Suppressor macrophage treated with lipopolysaccharide for 1 hour (primary cell): ENCODE results near the gene SZRD1.

ENCODE experiments used
- DNase-seq, 3 donors: peaks; one replicate each; pipeline ENCODE4 v3.0.0-alpha.2; 2020 to 2022

The SZRD1 gene

DNA sequence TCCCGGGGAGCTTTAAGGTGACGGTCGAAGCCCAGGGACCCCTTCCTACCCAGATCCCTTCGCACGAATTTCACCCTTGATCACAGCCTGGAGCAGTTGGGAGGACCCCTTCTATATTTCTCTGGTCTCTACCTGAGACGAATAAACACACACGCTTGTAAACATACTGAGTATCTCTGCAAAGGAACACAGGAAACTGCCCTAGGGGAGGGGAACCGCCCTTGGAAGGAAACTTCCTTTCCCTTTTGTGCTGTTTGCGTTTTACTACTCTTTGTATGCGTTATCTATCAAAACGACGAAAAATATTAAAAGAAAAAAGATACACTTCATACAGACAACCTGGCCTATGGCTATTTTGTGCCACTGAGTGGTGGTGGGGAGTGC lies 74.2 kb downstream of the SZRD1 start:
- DNase-seq = peak in 1 of 3 donors; percentile 62

GRCh38 chr1:16442265-16442664 lies 75.2 kb downstream of the SZRD1 start:
- peak; percentile 58 to 74 (median 68) for DNase-seq

DNA sequence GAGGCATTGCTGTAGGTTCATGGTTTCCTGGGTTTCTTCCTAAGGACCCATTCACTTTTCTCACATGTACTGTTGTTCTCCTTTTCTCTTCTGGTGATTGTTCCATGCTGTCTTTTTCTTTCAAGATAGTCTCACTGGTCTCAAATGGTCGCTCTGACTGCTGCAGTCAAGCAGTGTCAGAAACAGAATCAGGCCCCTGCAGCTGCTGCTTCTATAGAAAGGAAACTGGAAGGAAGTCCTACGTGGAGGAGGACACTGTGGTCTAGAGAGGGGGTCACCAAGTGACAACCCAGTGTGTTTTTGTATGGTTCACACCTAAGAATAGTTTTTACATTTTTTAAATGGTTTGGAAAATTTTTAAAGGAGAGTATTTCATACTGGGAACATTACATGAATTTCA lies 75.9 kb downstream of the SZRD1 start:
- DNase-seq = peak in 2 of 3 donors; percentile 27 to 37

DNA sequence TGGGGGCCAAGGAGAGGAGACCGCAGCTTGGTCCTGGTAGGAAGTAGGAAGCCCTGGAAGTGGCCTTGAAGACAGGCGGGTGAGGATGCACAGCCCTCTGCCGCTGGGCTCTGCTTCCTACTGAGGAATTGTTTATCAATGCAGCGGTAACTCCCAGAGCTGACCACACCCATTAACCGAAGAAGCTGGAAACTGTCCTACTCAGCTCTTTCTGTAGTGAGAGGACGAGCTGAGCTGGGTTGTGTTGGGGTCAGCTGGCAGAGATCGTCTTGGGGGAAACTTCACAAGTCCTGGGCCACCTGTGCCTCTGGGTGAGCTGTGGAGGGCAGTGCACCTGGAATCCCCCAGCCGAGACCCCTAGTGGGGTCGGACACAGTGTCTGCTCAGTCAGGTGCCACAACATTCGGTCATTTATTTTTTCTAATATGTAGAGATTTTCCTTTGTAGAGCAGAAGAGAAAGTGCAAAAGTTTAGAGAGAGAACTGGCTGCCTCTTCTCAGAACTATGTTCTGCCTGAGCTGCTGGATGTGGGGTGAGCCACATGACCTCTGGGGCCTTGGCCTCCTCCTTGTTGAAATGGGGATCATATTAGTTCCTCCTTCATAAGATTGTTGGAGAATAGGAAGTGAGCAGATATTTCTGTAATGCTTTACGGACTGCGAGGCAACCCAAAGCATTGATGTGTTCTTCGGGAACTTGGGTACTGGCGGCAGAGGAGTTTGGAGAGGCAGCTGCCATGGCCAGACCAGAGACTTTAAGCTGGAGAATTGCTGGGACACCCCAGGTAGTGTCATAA lies 77.1 kb downstream of the SZRD1 start:
- DNase-seq = peak; percentile 73 to 82 (median 74)

DNA sequence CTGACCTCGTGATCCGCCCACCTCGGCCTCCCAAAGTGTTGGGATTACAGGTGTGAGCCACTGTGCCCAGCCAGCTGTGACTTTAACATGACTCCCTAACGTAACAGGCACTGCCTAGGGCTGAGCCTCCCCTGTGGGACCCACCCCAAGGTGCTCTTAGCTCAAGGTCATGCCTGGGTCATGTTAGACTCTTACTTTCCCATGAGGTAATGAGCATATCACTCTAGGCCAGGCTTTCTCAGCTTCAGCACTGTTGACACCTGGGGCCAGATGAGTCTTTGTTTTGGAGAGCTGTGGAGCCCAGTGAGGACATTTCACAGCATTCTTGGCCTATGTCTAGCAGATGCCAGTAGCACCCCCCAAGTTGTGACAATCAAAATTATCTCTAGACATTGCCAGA lies 78.0 kb downstream of the SZRD1 start:
- no peak for DNase-seq

DNA sequence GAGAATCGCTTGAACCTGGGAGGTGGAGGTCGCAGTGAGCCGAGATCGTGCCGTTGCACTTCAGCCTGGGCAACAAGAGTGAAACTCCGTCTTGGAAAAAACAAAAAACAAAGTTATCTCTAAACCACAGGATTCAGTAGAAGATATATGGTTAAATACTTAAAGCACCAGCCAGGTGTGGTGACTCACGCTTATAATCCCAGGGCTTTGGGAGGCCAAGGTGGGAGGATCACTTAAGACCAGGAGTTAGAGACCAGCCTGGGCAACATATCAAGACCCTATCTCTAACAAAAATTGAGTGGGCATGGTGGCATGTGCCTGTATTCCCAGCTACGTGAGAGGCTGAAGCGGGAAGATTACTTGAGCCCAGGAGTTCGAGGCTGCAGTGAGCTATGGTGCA lies 79.1 kb downstream of the SZRD1 start:
- no peak for DNase-seq

DNA sequence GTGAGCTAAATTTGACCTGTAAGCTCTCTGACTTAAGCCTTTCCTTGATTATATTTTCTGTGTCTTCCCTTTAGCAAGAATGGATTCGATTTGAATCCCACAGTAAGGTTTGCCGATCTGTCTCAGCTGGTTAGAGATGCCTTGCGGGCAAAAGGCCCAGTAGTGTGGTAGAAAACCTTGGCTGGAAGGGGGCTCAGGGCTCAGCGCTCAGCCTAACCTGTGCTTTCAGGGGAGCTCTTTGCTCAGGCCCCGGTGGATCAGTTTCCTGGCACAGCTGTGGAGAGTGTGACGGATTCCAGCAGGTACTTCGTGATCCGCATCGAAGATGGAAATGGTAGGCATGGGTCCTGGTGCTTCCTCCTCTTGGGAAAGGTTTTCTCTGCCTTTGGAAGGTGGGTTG lies 80.6 kb downstream of the SZRD1 start:
- no peak for DNase-seq
